IPS-11a (cell line): Measurements from ENCODE around the gene AKT3.

ENCODE experiments used
- H3K4me3 ChIP-seq: one replicate; pipeline ENCODE4 v1.5.1; 2013; ENCODE audit warnings: low read depth, low read length, control low read depth

Gene AKT3

DNA sequence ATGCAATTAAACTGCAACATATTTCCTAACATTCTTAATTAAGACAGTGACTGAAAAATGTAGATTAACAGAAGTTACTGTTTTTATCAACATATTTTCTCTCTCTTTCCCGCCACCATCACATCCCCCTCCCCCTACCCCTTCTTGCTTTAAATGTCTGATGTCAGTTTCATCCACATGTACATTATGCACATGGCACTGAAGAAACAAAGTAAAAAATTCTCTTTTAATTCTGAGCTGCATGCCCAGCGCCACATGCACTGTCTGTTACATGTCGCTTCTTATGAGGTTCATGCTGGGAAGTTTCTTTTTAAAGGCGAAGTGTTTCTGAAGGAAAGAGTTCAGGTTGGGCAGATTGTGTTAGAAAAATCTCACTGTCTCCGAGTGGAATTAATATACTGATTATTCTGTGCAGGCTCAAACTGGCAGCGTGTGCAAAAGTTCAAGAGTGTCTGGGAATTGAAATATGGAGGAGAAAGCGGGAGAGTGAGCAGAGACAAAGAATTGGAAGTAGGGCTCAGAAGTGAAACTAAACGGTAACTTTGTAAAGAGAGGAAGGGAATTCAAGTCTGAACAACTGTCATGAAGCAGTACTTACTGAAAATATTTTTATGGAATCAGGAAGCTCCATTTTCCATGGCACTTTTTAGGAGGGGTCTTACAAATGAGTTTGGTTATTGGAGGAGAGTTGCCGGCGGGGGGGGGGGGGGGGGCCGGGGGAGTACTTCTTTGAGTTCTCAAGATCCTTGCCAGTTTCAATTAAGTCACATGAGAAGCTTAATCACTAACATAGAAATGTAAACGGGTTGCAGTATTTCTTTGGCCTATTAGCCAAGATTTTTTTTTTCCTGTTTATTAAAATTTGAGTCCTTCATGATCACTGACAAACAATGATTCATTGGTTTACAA lies 376.6 kb downstream of the AKT3 start:
- no peak overlapping the region for H3K4me3 ChIP-seq

DNA sequence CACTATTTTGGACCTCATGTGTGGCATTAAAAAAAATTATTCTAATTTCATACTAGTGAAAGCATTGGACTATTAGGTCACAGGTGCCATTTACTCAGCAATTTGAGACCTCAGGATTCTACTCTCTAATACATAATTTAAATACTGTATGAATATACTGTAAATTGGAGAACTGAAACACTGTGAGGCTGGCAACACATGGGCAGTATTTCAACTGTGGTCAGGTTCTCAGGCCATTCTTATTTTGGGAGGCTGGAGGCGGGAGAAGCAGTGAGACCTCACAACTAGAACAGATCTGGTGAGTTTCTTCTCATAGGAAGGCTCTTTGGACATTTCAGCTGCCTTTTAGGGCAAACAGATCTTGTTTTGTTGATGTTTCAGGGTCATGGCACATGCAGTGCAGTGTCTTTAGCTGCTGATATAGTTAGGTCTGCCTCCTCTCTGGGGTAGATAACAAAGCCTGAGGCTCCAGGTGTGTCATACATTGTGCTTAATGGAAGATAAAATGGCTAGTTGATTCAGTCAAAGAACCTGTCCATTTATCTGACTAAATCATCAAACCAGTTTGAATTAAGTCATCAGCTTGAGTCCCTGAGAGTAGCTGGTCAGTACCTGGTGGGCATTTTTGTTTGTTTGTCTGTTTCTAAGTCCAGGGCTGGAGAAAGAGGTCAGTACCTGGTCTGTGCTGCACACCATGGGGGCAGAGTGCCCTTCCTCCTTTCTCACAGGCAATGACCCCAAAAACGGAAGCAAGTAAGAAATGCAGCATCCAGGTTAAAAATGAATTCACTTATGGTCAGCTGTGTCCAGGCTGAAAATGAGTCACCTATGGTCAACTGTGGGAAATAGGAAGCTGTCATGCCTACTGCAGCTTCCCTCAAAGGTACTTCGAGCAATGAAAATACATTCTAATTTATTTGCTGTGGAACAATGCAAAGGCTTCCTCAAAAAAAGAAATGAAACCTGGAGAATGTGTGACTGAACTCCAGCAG lies 378.0 kb downstream of the AKT3 start:
- no peak overlapping the region for H3K4me3 ChIP-seq

DNA sequence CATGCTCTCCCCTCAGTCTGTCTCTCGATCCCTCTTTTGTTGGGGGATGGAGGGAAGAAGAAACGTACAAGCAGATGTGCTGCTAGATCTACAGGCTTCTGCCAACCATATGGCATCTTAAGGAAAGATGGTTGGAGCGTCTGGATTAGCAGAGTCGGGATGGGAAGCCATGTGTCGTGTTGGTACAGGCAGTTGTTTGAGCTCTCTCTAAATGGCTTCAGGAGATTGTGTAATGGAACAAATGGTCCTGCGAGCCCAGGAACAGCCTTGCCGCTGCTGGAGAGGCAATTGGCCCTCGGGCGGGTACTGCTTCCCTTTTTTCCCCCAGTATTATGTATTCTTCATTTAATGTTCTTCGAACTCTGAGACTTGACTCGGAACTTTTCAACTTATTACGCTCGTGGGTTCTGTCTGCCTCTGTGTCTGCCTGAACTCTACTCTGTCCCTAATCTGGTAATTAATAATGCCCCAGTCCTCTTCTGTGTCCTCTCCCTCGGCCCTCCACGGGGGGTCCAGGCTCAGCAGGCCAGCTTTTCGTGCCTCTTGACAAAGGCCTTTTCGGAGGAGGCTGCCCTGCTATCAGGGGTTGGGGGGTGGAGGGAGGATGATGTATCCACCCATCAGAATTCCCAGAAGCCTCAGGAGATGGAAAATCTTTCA lies 378.9 kb downstream of the AKT3 start:
- H3K4me3 ChIP-seq, result no peak overlapping the region

DNA sequence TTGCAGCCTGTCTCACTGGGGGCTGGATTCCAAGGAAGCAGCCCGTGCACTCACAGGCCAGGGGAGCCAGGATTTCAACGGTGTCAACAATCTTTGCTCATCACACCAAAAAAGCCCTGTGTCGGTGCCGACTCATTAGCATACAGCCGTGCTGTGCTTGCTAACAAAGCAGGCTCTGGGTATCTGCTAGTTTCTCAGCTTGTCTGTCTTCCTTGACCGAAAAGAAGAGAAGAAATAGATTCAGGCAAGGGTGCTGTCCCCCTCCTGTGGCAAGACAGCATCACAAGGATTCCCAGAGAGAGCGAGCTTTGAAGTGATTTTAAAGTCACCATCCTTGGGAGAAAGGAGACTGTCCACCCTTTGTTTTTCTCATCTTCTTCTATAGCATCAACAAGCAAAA lies 379.5 kb downstream of the AKT3 start:
- H3K4me3 ChIP-seq, result no peak overlapping the region

DNA sequence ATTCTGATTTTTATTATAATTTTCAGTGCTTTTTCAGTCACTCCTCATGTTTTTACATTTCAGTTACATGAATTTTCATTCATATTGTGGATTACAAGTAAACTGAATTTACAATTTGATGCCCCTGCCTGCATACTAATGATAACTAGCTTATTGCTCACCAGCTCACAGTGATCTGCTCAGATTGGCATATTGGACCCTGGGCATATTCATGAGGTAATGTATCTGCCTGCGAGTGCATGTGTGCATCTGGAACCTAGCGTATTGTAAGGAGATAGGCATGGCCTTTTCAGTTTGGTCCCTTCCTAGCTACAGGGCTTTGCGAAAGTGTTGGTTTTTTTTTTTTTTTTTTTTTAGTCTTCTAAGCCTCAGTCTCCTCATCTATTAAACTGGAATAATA lies 380.5 kb downstream of the AKT3 start:
- H3K4me3 ChIP-seq, result no peak overlapping the region

DNA sequence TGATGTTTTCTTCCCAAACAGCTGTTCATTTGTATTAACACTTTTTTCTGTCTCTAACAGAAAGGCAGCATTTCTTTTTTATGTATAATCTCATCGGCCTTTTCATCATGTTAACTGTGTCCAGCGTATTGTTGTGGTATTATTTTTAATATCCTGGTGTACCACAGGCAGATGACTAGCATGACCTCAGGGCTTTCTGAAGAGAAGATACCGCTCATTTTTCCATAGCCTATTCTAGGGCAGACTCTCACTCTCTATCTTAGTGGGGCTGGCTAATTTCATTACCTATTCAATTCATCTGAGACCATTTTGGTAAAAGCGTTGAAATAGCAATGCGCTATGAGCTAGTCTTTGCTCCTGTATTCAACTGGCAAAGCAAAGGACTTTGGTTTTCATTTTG lies 384.3 kb downstream of the AKT3 start:
- no peak overlapping the region for H3K4me3 ChIP-seq

DNA sequence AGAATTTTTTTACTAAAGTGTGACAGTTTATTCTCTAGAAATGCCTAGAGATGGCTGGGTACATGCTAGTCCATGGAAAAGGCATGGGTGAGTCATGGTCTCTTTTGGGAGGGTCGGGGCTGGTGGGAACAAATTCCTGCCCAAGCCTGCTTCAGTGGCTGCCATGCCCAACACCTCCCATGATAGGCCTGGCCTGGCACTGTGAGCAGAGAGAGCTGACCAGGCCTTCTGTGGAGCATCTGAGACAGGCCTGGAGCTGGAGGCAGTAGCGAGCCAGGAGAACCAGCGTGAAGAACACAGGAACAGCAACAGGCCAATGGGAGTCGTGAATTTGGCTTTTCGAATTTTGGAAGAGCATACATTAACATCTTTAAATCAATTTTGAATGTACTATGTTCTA lies 385.0 kb downstream of the AKT3 start:
- no peak overlapping the region for H3K4me3 ChIP-seq

DNA sequence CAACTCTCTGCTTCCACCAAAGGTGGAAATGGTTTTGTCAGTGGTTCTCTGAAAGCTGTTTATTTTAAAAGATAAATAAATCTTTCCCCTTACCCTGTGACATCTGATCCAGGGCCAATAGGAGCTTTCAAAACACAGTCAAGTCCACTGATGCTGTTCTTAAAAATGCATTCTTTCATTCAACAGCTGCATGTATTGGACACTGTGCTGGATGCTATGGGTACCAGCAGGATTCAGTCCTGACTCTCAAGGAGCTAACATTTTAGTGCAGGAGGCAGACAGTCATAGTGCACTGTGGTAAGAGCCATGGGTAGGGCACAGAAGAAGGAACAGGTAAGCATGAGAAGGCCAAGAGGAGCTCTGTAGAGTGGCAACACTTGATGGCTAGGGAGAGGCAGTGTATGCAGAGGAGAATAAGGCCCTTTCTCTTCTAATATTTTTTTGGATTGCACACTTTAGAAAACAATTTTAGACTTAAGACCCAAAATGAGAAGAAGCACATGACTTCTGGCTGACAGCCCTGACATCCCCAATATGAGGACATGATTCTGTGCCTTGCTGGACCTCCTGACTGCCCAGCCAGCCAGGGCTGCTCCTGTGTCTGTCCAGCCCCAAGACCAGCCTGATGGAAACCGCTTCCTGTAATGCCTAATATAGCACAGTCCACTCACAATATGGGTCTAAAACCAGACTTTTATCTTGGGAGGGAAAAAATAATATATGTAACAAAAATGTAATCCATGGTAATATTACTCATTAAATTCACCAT lies 386.9 kb downstream of the AKT3 start:
- H3K4me3 ChIP-seq, result no peak overlapping the region

DNA sequence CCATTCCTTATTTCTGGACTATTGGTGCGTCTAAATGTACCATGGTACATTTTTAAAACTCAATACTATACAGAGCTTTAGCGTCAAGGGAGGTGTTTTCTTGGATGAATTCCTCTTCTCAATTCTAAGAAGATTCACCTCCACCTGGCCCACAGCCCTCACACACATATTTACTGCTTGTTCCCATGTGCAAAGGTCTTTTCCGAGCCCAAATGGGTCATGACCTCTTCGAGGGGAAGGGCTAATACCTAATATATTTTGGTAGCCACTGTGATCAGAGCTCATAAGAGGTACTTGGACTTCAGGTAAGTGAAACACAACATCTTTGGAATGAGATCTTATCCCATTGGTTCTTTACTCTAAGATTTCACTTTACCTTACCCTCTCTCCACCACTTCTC lies 388.3 kb downstream of the AKT3 start:
- no peak overlapping the region for H3K4me3 ChIP-seq

DNA sequence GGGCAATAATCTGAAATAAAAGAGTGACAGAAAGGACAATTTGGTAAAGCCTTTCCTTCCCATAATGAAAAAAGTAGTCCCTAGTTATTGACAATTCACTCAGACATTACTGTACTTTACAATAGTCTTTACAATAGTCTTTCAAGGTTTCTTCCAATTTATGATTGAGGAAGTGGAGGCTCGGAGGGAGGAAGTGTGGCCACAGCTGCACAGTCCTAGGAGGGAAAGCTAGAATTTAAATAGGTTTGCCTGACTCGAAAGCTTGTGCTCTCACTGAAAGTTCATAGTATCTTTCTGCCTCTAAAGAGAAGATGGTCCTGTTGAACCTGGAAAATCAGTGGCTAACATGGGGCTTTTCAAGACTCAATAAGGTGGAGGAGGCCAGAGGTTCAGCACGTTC lies 391.0 kb downstream of the AKT3 start:
- H3K4me3 ChIP-seq, result no peak overlapping the region

DNA sequence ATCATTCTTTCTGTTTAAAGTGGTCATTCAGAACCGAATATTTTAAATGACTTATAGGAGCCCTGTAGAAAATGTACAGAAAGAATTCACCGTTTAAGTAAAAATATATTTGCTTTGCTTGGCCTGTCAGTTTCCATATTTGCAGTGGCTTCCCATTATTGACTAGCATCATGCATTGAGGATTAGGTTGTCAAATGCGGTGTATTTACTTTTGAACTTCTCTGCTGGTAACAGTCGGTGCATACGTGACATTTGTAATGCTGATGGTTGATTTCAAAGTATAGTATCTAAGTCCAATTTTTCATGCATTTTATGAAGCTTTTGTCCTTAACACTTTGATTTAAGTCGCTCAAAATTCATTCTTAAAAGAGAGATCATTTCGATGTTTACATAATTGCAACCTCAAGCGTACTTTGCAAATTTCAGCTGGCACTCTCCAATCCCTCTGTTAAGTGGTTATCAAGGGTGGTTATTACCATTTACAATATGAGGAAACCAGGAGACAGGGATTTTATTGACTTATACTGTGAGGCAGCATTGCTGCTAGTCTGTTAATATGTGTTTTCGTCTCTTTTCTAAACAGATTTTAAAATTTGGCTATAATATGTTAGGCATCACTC lies 392.6 kb downstream of the AKT3 start:
- no peak overlapping the region for H3K4me3 ChIP-seq

DNA sequence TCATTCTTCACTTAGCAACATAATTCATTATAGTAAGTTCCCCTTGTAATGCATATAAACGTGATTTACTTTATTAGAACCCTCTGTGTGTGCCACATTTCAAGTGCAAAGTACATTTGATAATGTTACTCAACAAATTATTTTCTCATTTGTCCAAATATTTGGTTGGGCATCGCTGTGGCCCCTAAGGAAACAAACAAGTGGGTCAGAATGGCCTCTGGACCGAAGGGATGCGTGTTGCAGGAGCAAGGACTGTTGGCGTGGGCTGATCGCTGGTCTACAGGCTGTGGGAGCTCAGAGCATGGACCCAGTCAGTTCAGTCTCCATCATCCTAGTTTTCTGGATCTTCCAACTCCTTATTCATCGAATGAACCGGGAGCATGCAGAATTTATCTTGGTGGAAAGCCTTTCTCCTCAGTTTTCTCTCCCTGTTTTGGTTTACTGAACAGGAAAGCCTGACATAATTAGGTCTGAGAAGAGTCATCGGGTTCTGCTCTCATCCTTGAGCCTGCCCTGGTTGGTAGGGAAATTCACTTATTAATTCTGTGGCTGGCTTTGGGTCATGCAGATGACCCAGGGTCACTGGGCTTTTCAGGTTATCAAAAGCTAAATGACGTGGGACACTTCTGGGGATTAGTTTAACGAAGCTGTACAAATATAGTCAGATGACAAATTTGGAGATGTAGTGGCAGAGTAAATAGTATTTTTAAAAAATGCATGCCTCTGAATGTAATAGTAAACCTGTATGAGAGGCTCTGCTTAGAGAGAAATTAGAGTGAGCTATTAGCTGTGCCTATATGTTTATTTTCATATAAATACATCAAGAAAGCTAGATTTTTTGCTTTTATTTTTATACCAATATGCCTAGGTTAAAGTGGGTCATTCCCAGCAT lies 394.0 kb downstream of the AKT3 start:
- H3K4me3 ChIP-seq, result no peak overlapping the region

DNA sequence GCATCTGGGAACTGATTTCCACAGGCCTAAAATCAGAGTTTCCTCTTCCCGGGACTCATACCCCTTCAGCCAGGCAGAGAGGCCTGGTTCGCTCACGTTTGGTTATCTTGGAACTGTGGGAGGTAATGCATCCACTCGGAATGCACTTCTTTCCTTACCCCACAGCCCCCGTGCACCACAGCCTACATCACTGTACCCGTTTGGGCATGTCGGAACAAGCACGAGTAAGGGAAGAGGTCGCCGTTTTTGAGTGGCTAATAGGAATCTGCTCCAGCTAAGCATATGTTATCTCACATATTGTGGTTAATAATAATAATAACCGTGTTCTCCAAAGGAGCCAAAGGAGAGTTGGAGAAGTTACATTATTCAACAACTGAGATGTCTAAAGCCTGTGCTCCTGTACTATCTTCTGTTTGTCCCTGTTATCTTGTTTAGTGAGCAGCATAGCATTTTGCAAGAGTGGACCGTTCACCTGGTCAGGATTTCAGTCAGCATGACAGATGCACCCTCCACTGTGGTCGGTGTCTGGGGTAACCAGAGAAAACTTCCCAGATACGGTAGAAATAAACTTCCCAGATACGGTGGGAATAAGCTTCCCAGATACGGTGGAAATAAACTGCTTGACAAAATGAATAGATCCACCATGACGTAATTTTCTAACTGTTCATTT lies 395.6 kb downstream of the AKT3 start:
- no peak overlapping the region for H3K4me3 ChIP-seq

DNA sequence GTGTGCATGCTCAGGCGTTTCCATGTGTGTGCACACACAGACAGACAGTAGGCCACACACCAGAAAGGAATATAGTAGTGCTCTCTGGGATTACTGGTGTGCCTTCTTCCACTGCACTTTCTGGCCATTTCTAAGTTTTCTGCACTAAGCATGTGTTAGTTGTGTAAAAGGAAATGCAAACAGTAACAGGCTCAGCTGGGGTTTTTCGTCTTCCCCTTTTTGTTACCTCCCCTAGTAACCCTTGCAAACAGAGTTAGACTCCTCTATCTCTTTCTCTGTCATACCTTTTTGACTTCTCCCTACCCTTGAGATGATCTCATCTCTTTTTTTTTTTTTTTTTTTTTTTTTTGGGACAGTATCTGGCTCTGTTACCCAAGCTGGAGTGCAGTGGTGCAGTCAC lies 398.0 kb downstream of the AKT3 start:
- H3K4me3 ChIP-seq, result no peak overlapping the region

DNA sequence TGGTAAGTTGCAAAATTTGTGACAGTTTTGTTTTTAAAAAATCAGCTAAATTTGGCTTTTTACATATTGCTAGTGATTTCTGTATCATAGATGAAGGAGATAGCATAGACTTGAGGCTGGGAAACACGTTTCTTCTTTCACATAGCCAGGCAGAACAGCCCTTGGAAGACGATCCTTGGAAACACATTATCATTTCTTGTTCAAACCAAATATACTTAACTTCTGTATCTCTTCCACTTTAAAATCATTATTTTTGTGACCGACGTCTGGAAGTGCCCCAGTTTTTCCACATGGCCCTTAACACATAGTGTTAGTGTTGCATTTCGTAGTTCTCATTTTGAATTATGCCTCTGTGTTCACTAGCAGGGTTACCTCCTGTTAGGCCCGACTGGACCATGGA lies 400.7 kb downstream of the AKT3 start:
- no peak overlapping the region for H3K4me3 ChIP-seq

DNA sequence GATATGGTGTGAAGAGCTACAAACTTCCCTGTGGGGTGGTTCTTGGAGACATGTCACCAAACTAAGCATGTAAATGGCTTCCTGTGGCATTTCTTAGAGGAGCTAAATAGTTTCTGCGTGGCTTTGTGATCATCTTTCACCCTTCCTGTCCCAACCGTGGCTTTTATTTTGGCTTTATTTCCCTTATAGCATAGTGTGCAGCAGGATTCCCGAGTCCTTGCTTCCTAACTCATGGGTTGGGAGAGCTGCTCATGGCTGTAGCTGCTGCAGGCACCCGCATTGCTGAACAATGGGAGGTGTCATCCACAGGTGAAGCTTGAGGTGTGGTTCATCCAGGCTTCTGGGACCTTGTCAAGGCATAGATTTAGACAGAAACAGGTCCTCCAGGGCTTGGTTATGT lies 402.2 kb downstream of the AKT3 start:
- H3K4me3 ChIP-seq, result no peak overlapping the region

DNA sequence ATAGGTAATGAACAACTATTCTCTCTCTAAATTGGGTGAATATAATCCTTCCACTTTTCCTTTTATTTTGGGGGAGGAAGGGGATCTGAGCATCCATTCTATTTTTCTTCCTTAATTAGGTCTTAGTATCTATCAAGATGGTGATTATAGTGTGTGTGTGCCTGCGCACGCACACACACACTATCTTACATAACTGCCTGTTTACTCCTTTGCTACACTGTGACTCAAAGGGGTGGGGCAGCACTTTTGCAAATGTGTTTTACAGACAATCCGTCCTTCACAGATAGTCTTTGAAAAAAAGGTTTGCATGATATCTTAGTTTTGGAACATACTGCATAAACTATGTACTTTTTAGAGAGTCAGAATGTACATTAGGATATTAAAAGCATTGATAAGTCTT lies 402.7 kb downstream of the AKT3 start:
- no peak overlapping the region for H3K4me3 ChIP-seq

DNA sequence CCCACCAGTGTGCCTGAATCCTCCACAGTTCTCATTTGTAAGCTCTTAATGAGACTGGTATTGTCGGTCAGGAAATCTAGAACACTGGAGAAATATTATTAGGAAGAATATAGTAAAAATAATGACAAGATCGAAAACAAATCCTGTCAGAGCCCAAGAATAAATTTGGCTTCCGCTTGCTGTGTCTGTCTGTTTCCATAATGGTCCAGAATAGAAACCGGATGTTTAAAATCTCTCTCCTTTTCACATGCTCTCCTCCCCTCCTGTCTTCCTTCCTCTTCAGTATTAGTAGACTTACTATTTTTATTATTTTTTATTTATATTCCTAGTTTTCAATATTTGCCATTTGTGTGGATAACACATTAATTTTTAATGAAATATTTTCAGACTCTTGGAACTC lies 406.5 kb downstream of the AKT3 start:
- H3K4me3 ChIP-seq, result no peak overlapping the region

DNA sequence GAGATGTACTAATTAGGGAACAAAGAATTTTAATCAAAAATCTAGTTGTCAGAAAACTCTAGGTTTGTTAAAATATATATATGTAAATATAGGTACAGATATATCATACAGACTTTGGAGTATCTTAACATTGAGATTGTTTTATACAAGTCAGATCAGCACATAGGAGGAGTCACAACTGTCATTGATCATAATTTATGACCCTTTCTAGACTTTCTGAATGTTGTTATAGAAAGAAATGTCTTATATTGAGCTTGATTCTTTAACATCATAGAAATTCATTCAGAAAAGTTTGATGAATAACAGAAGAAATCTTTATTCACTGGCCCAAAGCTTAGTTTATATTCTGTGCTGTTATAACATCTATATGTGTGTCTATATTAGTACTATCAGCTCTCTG lies 408.4 kb downstream of the AKT3 start:
- no peak overlapping the region for H3K4me3 ChIP-seq
